Adipocyte (in vitro differentiated cells): ENCODE results near the gene LRBA.

Experiments used
- DNase-seq: peaks from one replicate; pipeline ENCODE4 v3.0.0-alpha.2; 2015; ENCODE audit warnings: low read depth
- H3K27me3 ChIP-seq: replicated peaks from 2 replicates; pipeline ENCODE4 v1.7.0; 2013; ENCODE audit warnings: mild to moderate bottlenecking, low read length, moderate library complexity; ENCODE audit not compliant: control insufficient read depth, insufficient read depth
- H3K36me3 ChIP-seq: 2 replicates; pipeline ENCODE4 v1.7.0; 2013; ENCODE audit warnings: low read length, mild to moderate bottlenecking, moderate library complexity; ENCODE audit not compliant: control insufficient read depth, insufficient read depth, severe bottlenecking
- H3K4me1 ChIP-seq: 2 replicates; pipeline ENCODE4 v1.7.0; 2013; ENCODE audit warnings: mild to moderate bottlenecking, low read length, moderate library complexity; ENCODE audit not compliant: control insufficient read depth, insufficient read depth
- H3K4me3 ChIP-seq: 2 replicates; pipeline ENCODE4 v1.7.0; 2013; ENCODE audit warnings: mild to moderate bottlenecking, low read length, moderate library complexity
- H3K9ac ChIP-seq: 2 replicates; pipeline ENCODE4 v1.7.0; 2013; ENCODE audit warnings: mild to moderate bottlenecking, low read length, moderate library complexity
- H3K9me3 ChIP-seq: 2 replicates; pipeline ENCODE4 v1.7.0; 2013; ENCODE audit warnings: mild to moderate bottlenecking, low read length, moderate library complexity; ENCODE audit not compliant: control insufficient read depth

The LRBA gene

GRCh38 chr4:150987204-150987603 is 27.9 kb downstream of the LRBA start:
- Histone ChIP-seq H3K36me3 (no peaks in the 10 kb centered on the region), H3K4me3 (no peak overlapping the region), H3K9ac (no peak overlapping the region), H3K4me1 (peaks cover 4% of the 10 kb centered on the region), H3K27me3 (no peaks in the 10 kb centered on the region), H3K9me3 (no peaks in the 10 kb centered on the region)
- no peak for DNase-seq

- Histone ChIP-seq H3K9me3 (no peaks in the 10 kb centered on the region), H3K9ac (no peak overlapping the region), H3K27me3 (no peaks in the 10 kb centered on the region), H3K36me3 (no peaks in the 10 kb centered on the region), H3K4me1 (peaks cover 4% of the 10 kb centered on the region), H3K4me3 (no peak overlapping the region)
- DNase-seq: no peak
Observed at GRCh38 chr4:150986085-150986484, 29.0 kb downstream of the LRBA start.

- no peaks in the 10 kb centered on the region for H3K27me3 ChIP-seq
- DNase-seq: no peak
- peaks cover 4% of the 10 kb centered on the region for H3K4me1 ChIP-seq
- H3K9ac ChIP-seq: no peak overlapping the region
- no peaks in the 10 kb centered on the region for H3K36me3 ChIP-seq
- no peak overlapping the region for H3K4me3 ChIP-seq
- H3K9me3 ChIP-seq: no peaks in the 10 kb centered on the region
Observed at GRCh38 chr4:150983851-150984250, 31.2 kb downstream of the LRBA start.

DNA sequence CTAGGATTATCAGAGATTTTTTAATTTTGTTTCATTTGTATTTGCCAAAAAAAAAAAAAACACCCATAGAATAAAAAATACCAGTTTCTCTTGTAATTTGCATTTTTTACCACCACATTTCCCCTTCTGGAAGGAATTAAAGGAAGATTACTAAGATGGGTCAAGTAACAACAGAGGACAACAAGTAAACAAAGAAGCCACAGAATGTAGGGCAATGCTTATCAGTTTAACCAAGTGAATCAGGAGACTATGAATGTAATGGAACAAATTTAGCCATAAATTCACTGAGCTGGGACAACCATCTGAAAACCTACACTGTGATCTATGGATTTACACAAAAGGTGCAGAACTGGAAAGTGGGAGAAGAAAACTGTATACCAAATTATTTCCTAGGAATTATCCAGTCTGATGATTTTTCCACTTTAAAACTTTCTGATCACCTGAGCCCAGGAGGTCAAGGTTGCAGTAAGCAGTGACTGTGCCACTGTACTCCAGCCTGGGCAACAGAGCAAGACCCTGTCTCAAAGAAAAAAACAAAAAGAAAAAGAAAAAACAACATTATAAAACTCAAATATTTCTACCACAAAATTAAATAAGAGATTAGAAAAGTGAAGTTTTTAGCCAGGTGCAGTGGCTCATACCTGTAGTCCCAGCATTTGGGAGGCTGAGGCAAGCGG is 32.4 kb downstream of the LRBA start:
- no peaks in the 10 kb centered on the region for H3K27me3 ChIP-seq
- no peak overlapping the region for H3K4me3 ChIP-seq
- H3K4me1 ChIP-seq: peaks cover 4% of the 10 kb centered on the region
- peak; percentile 3 for DNase-seq
- H3K9me3 ChIP-seq: no peaks in the 10 kb centered on the region
- H3K36me3 ChIP-seq: no peaks in the 10 kb centered on the region
- H3K9ac ChIP-seq: no peak overlapping the region

DNA sequence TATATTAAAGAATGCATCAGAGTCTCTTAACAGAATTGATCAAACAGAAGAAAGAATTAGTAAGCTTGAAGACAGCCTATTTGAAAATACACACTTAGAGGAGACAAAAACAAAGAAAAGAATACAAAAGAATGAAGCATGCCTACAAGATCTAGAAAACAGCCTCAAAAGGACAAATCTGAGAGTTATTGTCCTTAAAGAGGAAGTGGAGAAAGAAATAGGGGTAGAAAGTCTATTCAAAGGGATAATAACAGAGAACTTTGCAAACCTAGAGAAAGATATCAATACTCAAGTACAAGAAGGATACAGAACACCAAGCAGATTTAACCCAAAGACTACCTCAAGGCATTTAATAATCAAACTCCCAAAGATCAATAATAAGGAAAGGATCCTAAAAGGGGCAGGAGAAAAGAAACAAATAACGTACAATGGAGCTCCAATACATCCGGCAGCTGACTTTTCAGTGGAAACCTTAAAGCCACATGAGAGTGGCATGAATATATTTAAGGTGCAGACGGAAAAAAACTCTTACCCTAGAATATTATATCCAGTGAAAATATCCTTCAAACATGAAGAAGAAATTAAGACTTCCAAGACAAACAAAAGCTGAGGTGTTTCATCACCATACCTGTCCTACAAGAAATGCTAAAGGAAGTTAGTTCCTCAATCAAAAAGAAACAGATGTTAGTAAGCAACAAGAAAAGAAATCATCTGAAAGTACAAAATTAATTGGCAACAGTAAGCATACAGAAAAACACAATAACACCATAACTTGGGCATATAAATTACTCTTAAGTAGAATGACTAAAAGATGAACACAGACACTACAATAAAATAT is 36.1 kb downstream of the LRBA start:
- Histone ChIP-seq H3K9me3 (no peaks in the 10 kb centered on the region), H3K36me3 (no peaks in the 10 kb centered on the region), H3K9ac (no peak overlapping the region), H3K4me1 (peaks cover 4% of the 10 kb centered on the region), H3K27me3 (no peaks in the 10 kb centered on the region), H3K4me3 (no peak overlapping the region)
- DNase-seq: no peak

GRCh38 chr4:150976478-150977118 is 38.5 kb downstream of the LRBA start:
- no peaks in the 10 kb centered on the region for H3K27me3 ChIP-seq
- H3K4me1 ChIP-seq: no peaks in the 10 kb centered on the region
- H3K9ac ChIP-seq: no peak overlapping the region
- H3K36me3 ChIP-seq: no peaks in the 10 kb centered on the region
- no peaks in the 10 kb centered on the region for H3K9me3 ChIP-seq
- no peak for DNase-seq
- H3K4me3 ChIP-seq: no peak overlapping the region

GRCh38 chr4:150974750-150975149 is 40.3 kb downstream of the LRBA start:
- H3K9ac ChIP-seq: no peak overlapping the region
- peak; percentile 4 for DNase-seq

DNA sequence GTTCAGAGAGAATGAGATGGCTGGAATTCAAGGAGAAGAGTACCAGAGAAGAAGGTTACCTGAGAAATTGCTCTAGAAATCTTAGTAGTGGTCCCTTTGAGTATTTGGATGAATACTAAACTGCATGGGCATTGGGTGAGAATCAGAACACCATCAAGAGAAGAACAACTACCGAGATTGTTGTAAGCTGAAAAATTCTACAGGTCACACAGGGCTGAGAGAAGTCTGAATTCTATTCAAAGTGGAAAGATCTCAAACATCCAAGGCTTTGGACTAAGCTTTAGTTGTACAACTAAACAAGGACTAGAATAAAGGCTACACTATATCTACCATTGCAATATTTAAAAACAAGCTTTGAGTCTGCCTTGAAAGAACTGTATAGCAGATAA is 40.8 kb downstream of the LRBA start:
- Histone ChIP-seq H3K27me3 (no peaks in the 10 kb centered on the region), H3K9me3 (no peaks in the 10 kb centered on the region), H3K4me1 (peaks cover 2% of the 10 kb centered on the region), H3K36me3 (no peaks in the 10 kb centered on the region), H3K4me3 (no peak overlapping the region), H3K9ac (no peak overlapping the region)
- no peak for DNase-seq

More at GRCh38 chr4:150974750-150975149, 40.3 kb downstream of the LRBA start:
- H3K36me3 ChIP-seq: no peaks in the 10 kb centered on the region
- H3K4me3 ChIP-seq: no peak overlapping the region
- no peaks in the 10 kb centered on the region for H3K9me3 ChIP-seq
- no peaks in the 10 kb centered on the region for H3K27me3 ChIP-seq
- peaks cover 2% of the 10 kb centered on the region for H3K4me1 ChIP-seq

GRCh38 chr4:150973626-150974251 is 41.3 kb downstream of the LRBA start:
- Histone ChIP-seq H3K4me3 (no peak overlapping the region), H3K4me1 (peaks cover 2% of the 10 kb centered on the region), H3K9me3 (no peaks in the 10 kb centered on the region), H3K9ac (no peak overlapping the region), H3K36me3 (no peaks in the 10 kb centered on the region), H3K27me3 (no peaks in the 10 kb centered on the region)
- DNase-seq: no peak

DNA sequence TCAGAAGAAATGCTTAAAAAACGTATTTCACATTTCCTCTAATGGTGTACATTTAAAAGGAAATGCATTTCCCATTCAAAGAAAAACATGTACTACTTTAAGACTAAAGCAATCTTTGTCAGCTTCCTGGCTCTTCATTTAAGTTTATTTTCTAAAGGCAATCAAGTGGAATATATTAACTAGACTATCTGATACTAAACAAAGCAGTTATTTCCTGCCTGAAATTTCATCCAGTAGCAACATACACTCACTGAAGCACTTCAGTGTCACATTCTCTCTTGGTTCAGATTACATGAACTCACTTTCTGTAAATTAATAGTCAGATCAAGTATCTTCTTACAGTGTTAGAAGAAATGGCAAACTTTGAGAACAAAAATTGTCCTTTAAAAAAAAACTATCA is 42.5 kb downstream of the LRBA start:
- H3K9ac ChIP-seq: no peak overlapping the region
- no peaks in the 10 kb centered on the region for H3K9me3 ChIP-seq
- no peaks in the 10 kb centered on the region for H3K36me3 ChIP-seq
- peak; percentile 6 for DNase-seq
- H3K4me3 ChIP-seq: no peak overlapping the region
- H3K27me3 ChIP-seq: no peaks in the 10 kb centered on the region
- peaks cover 2% of the 10 kb centered on the region for H3K4me1 ChIP-seq

GRCh38 chr4:150971901-150972300 is 43.2 kb downstream of the LRBA start:
- H3K9ac ChIP-seq: no peak overlapping the region
- H3K4me1 ChIP-seq: peaks cover 2% of the 10 kb centered on the region
- H3K27me3 ChIP-seq: no peaks in the 10 kb centered on the region
- no peaks in the 10 kb centered on the region for H3K9me3 ChIP-seq
- DNase-seq: peak; percentile 10
- no peak overlapping the region for H3K4me3 ChIP-seq
- no peaks in the 10 kb centered on the region for H3K36me3 ChIP-seq
